Measurements from ENCODE around the gene ZBTB16.

The ZBTB16 gene

GRCh38 chr11:114216796-114217180 lies 157.3 kb downstream of the ZBTB16 start:
- peak overlapping the region; percentile 1 for H3K4me3 Mint-ChIP-seq
- H3K4me1 Mint-ChIP-seq: peaks cover 69% of the 10 kb centered on the region
- ATAC-seq: peak; percentile 80
- H3K9me3 Mint-ChIP-seq: no peaks in the 10 kb centered on the region
- peak overlapping the region; percentile 76 for H3K27ac Mint-ChIP-seq
- DNase-seq (ENCODE audit: low spot score in 2 of 2): no peak
- peaks cover 23% of the 10 kb centered on the region for H3K36me3 Mint-ChIP-seq

GRCh38 chr11:114218508-114218907 lies 159.0 kb downstream of the ZBTB16 start:
- Mint-ChIP-seq H3K4me3 (no peak overlapping the region), H3K36me3 (peaks cover 24% of the 10 kb centered on the region), H3K9me3 (no peaks in the 10 kb centered on the region), H3K27ac (peak overlapping the region; percentile 15), H3K4me1 (peaks cover 67% of the 10 kb centered on the region)
- DNase-seq (ENCODE audit: low spot score in 2 of 2): no peak
- ATAC-seq: no peak

GRCh38 chr11:114219559-114220349 lies 160.2 kb downstream of the ZBTB16 start:
- H3K27ac Mint-ChIP-seq: peak overlapping the region; percentile 50
- H3K4me3 Mint-ChIP-seq: no peak overlapping the region
- H3K9me3 Mint-ChIP-seq: no peaks in the 10 kb centered on the region
- peaks cover 70% of the 10 kb centered on the region for H3K4me1 Mint-ChIP-seq
- no peak for ATAC-seq
- H3K36me3 Mint-ChIP-seq: peaks cover 20% of the 10 kb centered on the region
- DNase-seq (ENCODE audit: low spot score in 2 of 2): no peak

GRCh38 chr11:114221037-114221436 lies 161.5 kb downstream of the ZBTB16 start:
- Mint-ChIP-seq H3K4me3 (no peak overlapping the region), H3K4me1 (peaks cover 70% of the 10 kb centered on the region), H3K36me3 (peaks cover 32% of the 10 kb centered on the region), H3K27ac (peak overlapping the region; percentile 50), H3K9me3 (no peaks in the 10 kb centered on the region)
- ATAC-seq: no peak
- DNase-seq (ENCODE audit: low spot score in 2 of 2): no peak

- Mint-ChIP-seq H3K9me3 (no peaks in the 10 kb centered on the region), H3K36me3 (peaks cover 35% of the 10 kb centered on the region), H3K27ac (peak overlapping the region; percentile 80), H3K4me3 (no peak overlapping the region), H3K4me1 (peaks cover 48% of the 10 kb centered on the region)
- ATAC-seq (no peak), DNase-seq (ENCODE audit: low spot score in 2 of 2) (no peak)
Measured at GRCh38 chr11:114225661-114226060, 166.2 kb downstream of the ZBTB16 start.

GRCh38 chr11:114226356-114226755 lies 166.8 kb downstream of the ZBTB16 start:
- no peaks in the 10 kb centered on the region for H3K9me3 Mint-ChIP-seq
- H3K4me1 Mint-ChIP-seq: peaks cover 52% of the 10 kb centered on the region
- ATAC-seq (peak; percentile 11), DNase-seq (ENCODE audit: low spot score in 2 of 2) (no peak)
- peaks cover 35% of the 10 kb centered on the region for H3K36me3 Mint-ChIP-seq
- H3K27ac Mint-ChIP-seq: peak overlapping the region; percentile 80
- no peak overlapping the region for H3K4me3 Mint-ChIP-seq

GRCh38 chr11:114228435-114229411 lies 169.2 kb downstream of the ZBTB16 start:
- Mint-ChIP-seq H3K4me3 (no peak overlapping the region), H3K27ac (no peak overlapping the region), H3K36me3 (peaks cover 37% of the 10 kb centered on the region), H3K9me3 (no peaks in the 10 kb centered on the region), H3K4me1 (peaks cover 53% of the 10 kb centered on the region)
- ATAC-seq: no peak
- no peak for DNase-seq (ENCODE audit: low spot score in 2 of 2)

- DNase-seq (ENCODE audit: low spot score in 2 of 2) (no peak), ATAC-seq (no peak)
- H3K4me1 Mint-ChIP-seq: peaks cover 49% of the 10 kb centered on the region
- H3K9me3 Mint-ChIP-seq: no peaks in the 10 kb centered on the region
- H3K36me3 Mint-ChIP-seq: peaks cover 35% of the 10 kb centered on the region
- no peak overlapping the region for H3K4me3 Mint-ChIP-seq
- H3K27ac Mint-ChIP-seq: peak overlapping the region; percentile 40
Measured at GRCh38 chr11:114230031-114230704, 170.7 kb downstream of the ZBTB16 start.

- no peak overlapping the region for H3K4me3 Mint-ChIP-seq
- H3K4me1 Mint-ChIP-seq: peaks cover 27% of the 10 kb centered on the region
- DNase-seq (ENCODE audit: low spot score in 2 of 2) (no peak), ATAC-seq (peak; percentile 21)
- no peaks in the 10 kb centered on the region for H3K9me3 Mint-ChIP-seq
- peaks cover 27% of the 10 kb centered on the region for H3K36me3 Mint-ChIP-seq
- no peak overlapping the region for H3K27ac Mint-ChIP-seq
Measured at GRCh38 chr11:114232400-114233059, 173.0 kb downstream of the ZBTB16 start.

- peaks cover 27% of the 10 kb centered on the region for H3K36me3 Mint-ChIP-seq
- H3K9me3 Mint-ChIP-seq: no peaks in the 10 kb centered on the region
- H3K4me1 Mint-ChIP-seq: peaks cover 35% of the 10 kb centered on the region
- no peak overlapping the region for H3K27ac Mint-ChIP-seq
- peak overlapping the region; percentile 4 for H3K4me3 Mint-ChIP-seq
- ATAC-seq (no peak), DNase-seq (ENCODE audit: low spot score in 2 of 2) (no peak)
Measured at GRCh38 chr11:114233755-114234154, 174.2 kb downstream of the ZBTB16 start.

GRCh38 chr11:114236829-114237228 lies 177.3 kb downstream of the ZBTB16 start:
- ATAC-seq (no peak), DNase-seq (ENCODE audit: low spot score in 2 of 2) (no peak)
- peaks cover 44% of the 10 kb centered on the region for H3K36me3 Mint-ChIP-seq
- no peak overlapping the region for H3K4me3 Mint-ChIP-seq
- peaks cover 27% of the 10 kb centered on the region for H3K4me1 Mint-ChIP-seq
- no peaks in the 10 kb centered on the region for H3K9me3 Mint-ChIP-seq
- H3K27ac Mint-ChIP-seq: peak overlapping the region; percentile 43

- ATAC-seq: no peak
- Mint-ChIP-seq H3K4me3 (no peak overlapping the region), H3K36me3 (peaks cover 51% of the 10 kb centered on the region), H3K4me1 (peaks cover 27% of the 10 kb centered on the region), H3K27ac (peak overlapping the region; percentile 73), H3K9me3 (no peaks in the 10 kb centered on the region)
- no peak for DNase-seq (ENCODE audit: low spot score in 2 of 2)
Measured at GRCh38 chr11:114237321-114238280, 178.1 kb downstream of the ZBTB16 start.

GRCh38 chr11:114239753-114240161 lies 180.2 kb downstream of the ZBTB16 start:
- Mint-ChIP-seq H3K4me1 (peaks cover 13% of the 10 kb centered on the region), H3K36me3 (peaks cover 57% of the 10 kb centered on the region), H3K4me3 (no peak overlapping the region), H3K9me3 (no peaks in the 10 kb centered on the region), H3K27ac (peak overlapping the region; percentile 48)
- DNase-seq (ENCODE audit: low spot score in 2 of 2) (no peak), ATAC-seq (no peak)

GRCh38 chr11:114242032-114242431 lies 182.5 kb downstream of the ZBTB16 start:
- Mint-ChIP-seq H3K36me3 (peaks cover 65% of the 10 kb centered on the region), H3K27ac (no peak overlapping the region), H3K4me3 (no peak overlapping the region), H3K4me1 (peaks cover 17% of the 10 kb centered on the region), H3K9me3 (no peaks in the 10 kb centered on the region)
- ATAC-seq (no peak), DNase-seq (ENCODE audit: low spot score in 2 of 2) (no peak)

Measured in stimulated activated effector memory CD8-positive, alpha-beta T cell treated with anti-CD3 and anti-CD28 coated beads, Interleukin-12 subunit alpha, Interleukin-12 subunit beta, amount 100 ng/mL, for 72 hours (primary cell).